IMR-90 (cell line): ENCODE results near the gene SCTR. TPM values are rescaled to one million over a fixed set of nuclear protein-coding genes. Genes with fewer than 3 reads are reported as not detected.
"Not testable (repeated sequence)": the region's sequence is repeated elsewhere in the genome, so short reads cannot be mapped to it uniquely, and the experiment has no call there.

Experiments
- ATAC-seq: fragments of 200-7000 bp; cut with Tn5 transposase; 2 replicates; pipeline ENCODE4 v1.9.1; 2020; ENCODE audit warnings: low read depth, mild to moderate bottlenecking, moderate library complexity
- BruUV-seq: library from RNA; stranded (reverse); fragments of 400-500 nt; replicated peaks from 2 replicates; lab custom pipeline; 2021; lab: Mats Ljungman, UMichigan
- CTCF ChIA-PET: fragments of 300-600 bp; formaldehyde crosslinking; extraction: SDS; loops from one replicate; lab custom pipeline; 2021; ENCODE audit warnings: antibody characterized with exemption; lab: Yijun Ruan, JAX
- POLR2A ChIA-PET: fragments of 300-600 bp; sonication (Branson Sonifier 250); formaldehyde crosslinking; loops from one replicate; lab custom pipeline; 2022; ENCODE audit warnings: antibody characterized with exemption; ENCODE audit not compliant: unreplicated experiment; lab: Charles Lee
- DNase-seq: peaks from one replicate; pipeline ENCODE4 v3.0.0; 2013
- H2AFZ ChIP-seq: replicated peaks from 2 replicates; pipeline ENCODE3; 2013; ENCODE audit warnings: low read length, mild to moderate bottlenecking; ENCODE audit not compliant: poor library complexity
- H2AK5ac ChIP-seq: 2 replicates; pipeline ENCODE4 v1.6.1; 2013; ENCODE audit warnings: low read depth, low read length, inconsistent platforms
- H2AK9ac ChIP-seq: replicated peaks from 2 replicates; pipeline ENCODE3; 2013; ENCODE audit warnings: mild to moderate bottlenecking, low read depth, low read length, moderate library complexity; ENCODE audit not compliant: poor library complexity
- H2BK120ac ChIP-seq: 2 replicates; pipeline ENCODE4 v1.6.1; 2013; ENCODE audit warnings: low read depth, low read length, inconsistent platforms
- H2BK15ac ChIP-seq: 3 replicates; pipeline ENCODE4 v1.6.1; 2013; ENCODE audit warnings: low read depth, low read length, inconsistent platforms
- H2BK20ac ChIP-seq: 2 replicates; pipeline ENCODE4 v1.6.1; 2013; ENCODE audit warnings: low read depth, mild to moderate bottlenecking, inconsistent platforms, low read length, moderate library complexity
- H2BK5ac ChIP-seq: 2 replicates; pipeline ENCODE4 v1.6.1; 2013; ENCODE audit warnings: mild to moderate bottlenecking, low read depth, low read length, inconsistent platforms; ENCODE audit not compliant: poor library complexity, severe bottlenecking
- H3K14ac ChIP-seq: replicated peaks from 2 replicates; pipeline ENCODE4 v1.6.1; 2013; ENCODE audit warnings: low read depth, low read length, inconsistent platforms
- H3K18ac ChIP-seq: 2 replicates; pipeline ENCODE4 v1.6.1; 2013; ENCODE audit warnings: low read depth, low read length, control low read depth
- H3K23ac ChIP-seq: 2 replicates; pipeline ENCODE4 v1.6.1; 2013; ENCODE audit warnings: low read depth, low read length, inconsistent platforms
- H3K27ac ChIP-seq: 2 replicates; pipeline ENCODE4 v1.5.1; 2013; ENCODE audit warnings: mild to moderate bottlenecking, control low read depth, low read length; ENCODE audit not compliant: insufficient read depth
- H3K27me3 ChIP-seq: 2 replicates; pipeline ENCODE4 v1.6.1; 2013; ENCODE audit warnings: low read length; ENCODE audit not compliant: control insufficient read depth, insufficient read depth
- H3K36me3 ChIP-seq: 2 replicates; pipeline ENCODE4 v1.6.1; 2013; ENCODE audit warnings: low read length, mixed read lengths; ENCODE audit not compliant: control insufficient read depth, insufficient read depth
- H3K4ac ChIP-seq: 2 replicates; pipeline ENCODE4 v1.6.1; 2013; ENCODE audit warnings: low read depth, low read length, inconsistent platforms
- H3K4me1 ChIP-seq: 2 replicates; pipeline ENCODE4 v1.6.1; 2013; ENCODE audit warnings: low read length, mixed read lengths; ENCODE audit not compliant: control insufficient read depth, insufficient read depth
- H3K4me2 ChIP-seq: 2 replicates; pipeline ENCODE4 v1.6.1; 2013; ENCODE audit warnings: low read depth, mild to moderate bottlenecking, control low read depth, low read length, moderate library complexity
- H3K4me3 ChIP-seq: 2 replicates; pipeline ENCODE4 v1.5.1; 2013; ENCODE audit warnings: low read depth, mild to moderate bottlenecking, control low read depth, low read length, moderate library complexity; ENCODE audit not compliant: insufficient read depth
- H3K56ac ChIP-seq: 2 replicates; pipeline ENCODE4 v1.6.1; 2013; ENCODE audit warnings: low read length, inconsistent platforms; ENCODE audit not compliant: insufficient read depth; ENCODE audit errors: extremely low read depth
- H3K79me1 ChIP-seq, 2 experiments: 2 replicates each; pipeline ENCODE4 v1.6.1; 2013; ENCODE audit warnings: low read length in 2 of 2, inconsistent platforms in 1 of 2, low read depth in 1 of 2
- H3K9ac ChIP-seq: 2 replicates; pipeline ENCODE4 v1.6.1; 2013; ENCODE audit warnings: low read depth, low read length, control low read depth
- H3K9me1 ChIP-seq: 2 replicates; pipeline ENCODE4 v1.6.1; 2013; ENCODE audit warnings: low read length, inconsistent platforms; ENCODE audit not compliant: insufficient read depth
- H3K9me3 ChIP-seq: 2 replicates; pipeline ENCODE4 v1.6.1; 2013; ENCODE audit warnings: low read length; ENCODE audit not compliant: control insufficient read depth, insufficient read depth
- H4K20me1 ChIP-seq: 2 replicates; pipeline ENCODE4 v1.6.1; 2013; ENCODE audit warnings: low read length, inconsistent platforms; ENCODE audit not compliant: insufficient read depth
- H4K5ac ChIP-seq: 2 replicates; pipeline ENCODE4 v1.6.1; 2013; ENCODE audit warnings: mild to moderate bottlenecking, low read depth, low read length, control low read depth
- H4K8ac ChIP-seq, 2 experiments: 2 replicates each; pipeline ENCODE4 v1.6.1; 2013; ENCODE audit warnings: low read depth in 2 of 2, low read length in 2 of 2, control low read depth in 1 of 2, inconsistent platforms in 1 of 2
- H4K91ac ChIP-seq: 2 replicates; pipeline ENCODE4 v1.6.1; 2013; ENCODE audit warnings: low read depth, low read length, inconsistent platforms; ENCODE audit not compliant: insufficient read depth
- MAFK ChIP-seq: IDR thresholded peaks from 2 replicates; pipeline ENCODE4 v1.6.1; 2012; ENCODE audit warnings: low read depth, low read length, improper control_type of control experiment
- WGBS, 2 experiments: methylation state at CpG; one replicate each; pipeline versions ENCODE4 v1.1.5 to v1.1.7; 2013; ENCODE audit warnings: missing lambda C conversion rate in 2 of 2; ENCODE audit not compliant: insufficient read length in 1 of 2; ENCODE audit errors: extremely low coverage in 2 of 2; 5-methylcytosine and 5-hydroxymethylcytosine counted together
- dilution Hi-C: fragments of 300-500 bp; cut with HindIII; formaldehyde crosslinking; loops from one replicate; pipeline ENCODE4 v1.14.3; 2018; ENCODE audit warnings: low sequenced_read_pairs; ENCODE audit not compliant: unreplicated experiment
- in situ Hi-C: fragments of 300-500 bp; cut with MboI; formaldehyde crosslinking; loops from 3 replicates; pipeline ENCODE4 v1.14.3; 2019; ENCODE audit warnings: low sequenced_read_pairs, inconsistent platforms, mixed read lengths
- intact Hi-C: fragments of 100-400 bp; cut with micrococcal nuclease; formaldehyde crosslinking; loops from 2 replicates; pipeline ENCODE4 v1.10.0; 2022
- polyA plus RNA-seq, 3 experiments: library from polyadenylated mRNA; depleted of rRNA; stranded (reverse); fragments of >200 nt; gene quantifications; 2 replicates each; pipeline ENCODE4 v1.2.3, GENCODE V29; 2012; ENCODE audit warnings: low replicate concordance in 1 of 3
- total RNA-seq: library from RNA; depleted of rRNA; stranded (reverse); fragments of >200 nt; gene quantifications from 2 replicates; pipeline ENCODE4 v1.2.3, GENCODE V29; 2012

Gene SCTR
- total and polyA plus RNA-seq, 2 of the 4 experiments (the other 2 are of a cell fraction), result not detected

GRCh38 chr2:119405151-119405550 is 119.1 kb downstream of the SCTR start (continued):
- TF ChIP-seq MAFK, result no peak

- H4K20me1 ChIP-seq, dilution Hi-C loops, H3K4me2 ChIP-seq, H3K4ac ChIP-seq, H2AFZ ChIP-seq, DNase-seq, in situ Hi-C loops, H2AK9ac ChIP-seq, BruUV-seq, H3K79me1 ChIP-seq, intact Hi-C loops, H2BK15ac ChIP-seq, H4K8ac ChIP-seq, H3K18ac ChIP-seq, H3K4me1 ChIP-seq, H3K9me3 ChIP-seq, H3K9ac ChIP-seq, H2AK5ac ChIP-seq, H4K5ac ChIP-seq, POLR2A ChIA-PET, H2BK20ac ChIP-seq, H3K9me1 ChIP-seq, H3K27ac ChIP-seq, H3K14ac ChIP-seq, H3K4me3 ChIP-seq, H3K36me3 ChIP-seq, H3K27me3 ChIP-seq, ATAC-seq, H2BK120ac ChIP-seq, CTCF ChIA-PET, H4K91ac ChIP-seq, H3K56ac ChIP-seq, H3K23ac ChIP-seq, H2BK5ac ChIP-seq: not testable (repeated sequence)
- WGBS, 2 experiments, result 80% methylated on average over 2 of the region's 12 CpGs; no CpG with 5 or more reads in 1 of the 2 experiments
- TF ChIP-seq MAFK, result peak; percentile 44
These were observed 120.7 kb downstream of the SCTR start for GRCh38 chr2:119403618-119404017.
